Kidney (tissue), 22 donors: ENCODE measurements around the gene GJA3. TPM values are rescaled to one million over a fixed set of nuclear protein-coding genes. Genes with fewer than 3 reads are reported as not detected.

ENCODE experiments used
- DNase-seq, 5 donors: peaks; one replicate each; pipeline ENCODE4 v3.0.0-alpha.2; 2013 to 2020
- FAIRE-seq: peaks from 2 replicates; lab custom pipeline; 2012; peaks lifted over from hg19 to GRCh38; lab: Jason Lieb, UNC
- H3K27ac ChIP-seq, 2 donors: one replicate each; pipeline ENCODE4 v1.7.0; 2013; ENCODE audit warnings: low read depth in 2 of 2, low read length in 2 of 2, inconsistent platforms in 1 of 2
- H3K27me3 ChIP-seq: one replicate; pipeline ENCODE4 v1.7.1; 2013; ENCODE audit warnings: low read length, inconsistent platforms; ENCODE audit not compliant: control insufficient read depth, insufficient read depth
- H3K36me3 ChIP-seq, 3 donors: one replicate each; pipeline versions ENCODE4 v1.7.0 to v1.7.1; 2013; ENCODE audit warnings: low read length in 3 of 3, control low read depth in 1 of 3, inconsistent platforms in 1 of 3; ENCODE audit not compliant: insufficient read depth in 3 of 3, control insufficient read depth in 2 of 3
- H3K4me1 ChIP-seq, 3 donors: one replicate each; pipeline versions ENCODE4 v1.7.0 to v1.7.1; 2013; ENCODE audit warnings: low read length in 3 of 3, inconsistent platforms in 1 of 3, low read depth in 1 of 3; ENCODE audit not compliant: control insufficient read depth in 2 of 3, insufficient read depth in 2 of 3
- H3K4me3 ChIP-seq, 3 donors: one replicate each; pipeline versions ENCODE4 v1.7.0 to v1.8.1; 2013; ENCODE audit warnings: low read length in 3 of 3, control low read depth in 1 of 3, inconsistent platforms in 1 of 3
- H3K9ac ChIP-seq, 3 donors: one replicate each; pipeline versions ENCODE4 v1.7.0 to v1.7.1; 2013; ENCODE audit warnings: low read length in 3 of 3, control low read depth in 1 of 3, inconsistent platforms in 1 of 3
- H3K9me3 ChIP-seq, 3 donors: one replicate each; pipeline versions ENCODE4 v1.7.0 to v1.7.1; 2013; ENCODE audit warnings: low read length in 3 of 3, control low read depth in 1 of 3, inconsistent platforms in 1 of 3; ENCODE audit not compliant: control insufficient read depth in 2 of 3, insufficient read depth in 1 of 3
- intact Hi-C: fragments of 100-400 bp; cut with DNase I; formaldehyde crosslinking; loops from one replicate; pipeline ENCODE4 v1.11.1; 2022
- long read RNA-seq, 10 donors: library from polyadenylated mRNA in 1 of 10; unstranded in 1 of 10; transcript quantifications; one replicate each; pipeline ENCODE4 v2.0.0 and lab custom pipeline, GENCODE V29; 2021 to 2026
- polyA plus RNA-seq: library from polyadenylated mRNA; stranded (reverse); fragments of 350-450 nt; fragmentation: Illumina TruSeq; extraction: RNeasy Lipid Tissue Mini Kit (QIAGEN cat#74804); gene quantifications from one replicate; pipeline ENCODE4 v1.2.3, GENCODE V29; 2014; ENCODE audit warnings: low read depth, low replicate concordance; ENCODE audit not compliant: insufficient read depth
- total RNA-seq: library from RNA; stranded (reverse); fragmentation: NEBNext Ultra II Directional; extraction: Animal tissue kit (Norgen Biotek cat#: 25700); gene quantifications from one replicate; pipeline ENCODE4 v1.2.1, GENCODE V29; 2021
- TF ChIP-seq, protein P1 (sequence below): IDR thresholded peaks from 3 replicates; pipeline ENCODE4 v1.5.1; 2012; ENCODE audit warnings: mild to moderate bottlenecking, moderate library complexity, borderline replicate concordance; ENCODE audit not compliant: insufficient read depth; ENCODE audit errors: extremely low read depth
- donor health status: control.
- donor health status: control.
- donor health status: control.
- donor health status: control.
- donor health status: control.
- donor health status: DM: yes; HTN: yes; CAD: no.
- donor health status: Normal renal cell carcinoma (clear cell type).

Gene GJA3
- total RNA-seq: 0.16 TPM
- polyA plus RNA-seq: 1.1 TPM
- long read RNA-seq, donor 1, full-length matches to known transcripts: 1 of 1 reads
- long read RNA-seq, donor 1, partial matches to known transcripts: 0 of 1 reads
- long read RNA-seq, donor 1, other reads (novel, unspliced or antisense): 0 of 1 reads
- long read RNA-seq, donor 2, full-length matches to known transcripts: 5 of 5 reads
- long read RNA-seq, donor 2, partial matches to known transcripts: 0 of 5 reads
- long read RNA-seq, donor 2, other reads (novel, unspliced or antisense): 0 of 5 reads
- long read RNA-seq, donor 3, full-length matches to known transcripts: 5 of 5 reads
- long read RNA-seq, donor 3, partial matches to known transcripts: 0 of 5 reads
- long read RNA-seq, donor 3, other reads (novel, unspliced or antisense): 0 of 5 reads
- long read RNA-seq, donor 4, full-length matches to known transcripts: 3 of 3 reads
- long read RNA-seq, donor 4, partial matches to known transcripts: 0 of 3 reads
- long read RNA-seq, donor 4, other reads (novel, unspliced or antisense): 0 of 3 reads
- long read RNA-seq, donor 5: 0 reads
- long read RNA-seq, donor 6: 0 reads
- long read RNA-seq, donor 7: 0 reads
- long read RNA-seq, donor 8, full-length matches to known transcripts: 5 of 5 reads
- long read RNA-seq, donor 8, partial matches to known transcripts: 0 of 5 reads
- long read RNA-seq, donor 8, other reads (novel, unspliced or antisense): 0 of 5 reads
- long read RNA-seq, donor 9, full-length matches to known transcripts: 4 of 4 reads
- long read RNA-seq, donor 9, partial matches to known transcripts: 0 of 4 reads
- long read RNA-seq, donor 9, other reads (novel, unspliced or antisense): 0 of 4 reads
- long read RNA-seq, donor 10, full-length matches to known transcripts: 5 of 5 reads
- long read RNA-seq, donor 10, partial matches to known transcripts: 0 of 5 reads
- long read RNA-seq, donor 10, other reads (novel, unspliced or antisense): 0 of 5 reads

DNA sequence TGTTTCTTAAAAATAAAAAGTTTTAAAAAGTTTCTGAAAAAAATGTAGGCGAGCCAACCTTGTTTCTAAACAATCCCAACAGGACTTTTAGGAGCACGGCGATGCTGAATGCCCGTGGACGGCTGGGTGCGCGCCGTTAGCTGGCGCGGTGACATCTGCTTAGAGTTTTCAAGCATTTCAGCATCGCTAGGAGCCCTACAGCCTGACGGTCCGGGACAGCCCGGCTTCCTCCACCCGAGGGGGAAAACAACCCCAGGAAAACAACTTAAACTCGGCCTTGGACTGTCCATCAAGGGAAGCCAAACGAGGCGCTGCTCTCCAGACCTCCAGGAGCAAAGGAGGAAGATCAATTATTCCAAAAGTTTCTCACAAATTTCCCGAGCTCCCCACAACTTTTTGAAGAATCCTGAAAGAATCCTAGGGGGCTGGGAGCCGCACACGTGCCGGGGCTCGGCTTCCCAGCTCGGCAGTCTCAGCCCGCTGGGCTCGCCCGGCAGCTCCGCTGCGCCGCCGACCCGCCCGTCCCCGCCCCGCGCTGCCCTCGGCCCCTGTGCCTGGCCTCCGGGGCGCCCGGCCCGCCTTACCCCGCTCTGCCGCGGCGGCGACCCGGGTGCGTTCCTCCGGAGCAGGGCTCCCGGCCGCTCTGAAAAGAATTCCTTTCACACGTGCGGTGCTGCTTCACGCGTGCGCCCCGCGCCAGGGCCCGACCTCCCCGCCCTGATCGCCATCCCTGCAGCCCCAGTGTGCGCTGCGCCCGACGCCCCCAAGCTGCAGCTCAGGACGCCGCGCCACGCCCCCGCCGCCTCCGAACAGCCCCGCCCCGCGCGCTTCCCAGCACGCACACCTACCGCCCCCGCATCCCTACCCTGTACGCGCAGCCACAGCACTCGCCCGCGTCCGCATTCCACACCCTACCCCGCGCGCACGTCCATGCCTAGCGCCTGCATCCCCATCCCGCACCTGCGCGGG, at the start of gene GJA3:
GJA3 (minus strand) TSS at position 747 of the 969 bp plus-strand sequence. CDS start 17,764 bp downstream, outside the sequence.
- Histone ChIP-seq H3K27me3 (peaks cover 27% of the 10 kb centered on the region), H3K9me3 (no peaks in the 10 kb centered on the region), H3K36me3 (no peaks in the 10 kb centered on the region), H3K9ac (peak within 1 kb of the TSS in 1 of 3 donors; percentile 2), H3K4me3 (peak within 1 kb of the TSS in 1 of 3 donors; percentile 39), H3K4me1 (peaks cover 0 to 4% (median 0%) of the 10 kb centered on the region in 3 donors), H3K27ac (no peak within 1 kb of the TSS)
- intact Hi-C loops: no loop called here
- peak in 4 of 5 donors; percentile 51 to 78 (median 58) for DNase-seq
- FAIRE-seq: no peak
- TF ChIP-seq, protein P1, sequence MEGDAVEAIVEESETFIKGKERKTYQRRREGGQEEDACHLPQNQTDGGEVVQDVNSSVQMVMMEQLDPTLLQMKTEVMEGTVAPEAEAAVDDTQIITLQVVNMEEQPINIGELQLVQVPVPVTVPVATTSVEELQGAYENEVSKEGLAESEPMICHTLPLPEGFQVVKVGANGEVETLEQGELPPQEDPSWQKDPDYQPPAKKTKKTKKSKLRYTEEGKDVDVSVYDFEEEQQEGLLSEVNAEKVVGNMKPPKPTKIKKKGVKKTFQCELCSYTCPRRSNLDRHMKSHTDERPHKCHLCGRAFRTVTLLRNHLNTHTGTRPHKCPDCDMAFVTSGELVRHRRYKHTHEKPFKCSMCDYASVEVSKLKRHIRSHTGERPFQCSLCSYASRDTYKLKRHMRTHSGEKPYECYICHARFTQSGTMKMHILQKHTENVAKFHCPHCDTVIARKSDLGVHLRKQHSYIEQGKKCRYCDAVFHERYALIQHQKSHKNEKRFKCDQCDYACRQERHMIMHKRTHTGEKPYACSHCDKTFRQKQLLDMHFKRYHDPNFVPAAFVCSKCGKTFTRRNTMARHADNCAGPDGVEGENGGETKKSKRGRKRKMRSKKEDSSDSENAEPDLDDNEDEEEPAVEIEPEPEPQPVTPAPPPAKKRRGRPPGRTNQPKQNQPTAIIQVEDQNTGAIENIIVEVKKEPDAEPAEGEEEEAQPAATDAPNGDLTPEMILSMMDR: no peak

DNA sequence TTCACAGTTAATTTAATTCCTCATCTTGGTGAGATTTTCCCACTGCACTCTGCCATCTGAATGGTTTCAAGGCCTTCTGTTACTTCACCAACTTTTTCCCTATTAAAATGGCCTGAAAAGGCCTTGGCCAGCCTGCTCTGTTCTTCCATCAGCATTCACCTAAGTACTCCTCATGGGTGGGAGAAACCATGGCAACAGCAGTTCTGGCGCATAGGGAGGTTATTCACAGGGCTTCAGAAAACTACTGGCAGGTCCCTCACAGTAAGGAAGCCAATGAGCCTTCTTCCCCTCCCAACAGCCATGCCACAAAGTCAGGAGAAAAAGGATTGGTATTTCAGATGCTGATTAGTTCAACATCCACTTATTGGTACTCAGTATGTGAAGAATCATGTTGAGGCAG, 49.1 kb upstream of the GJA3 start:
- H3K36me3 ChIP-seq: no peaks in the 10 kb centered on the region
- TF ChIP-seq, protein P1: no peak
- H3K9ac ChIP-seq: no peak overlapping the region
- H3K27ac ChIP-seq: no peak overlapping the region
- peaks cover 0 to 2% (median 0%) of the 10 kb centered on the region in 3 donors for H3K9me3 ChIP-seq
- no peaks in the 10 kb centered on the region for H3K4me1 ChIP-seq
- DNase-seq: peak in 1 of 5 donors; percentile 33
- H3K27me3 ChIP-seq: no peaks in the 10 kb centered on the region
- no peak overlapping the region for H3K4me3 ChIP-seq
- intact Hi-C loops: no loop called here
- no peak for FAIRE-seq

DNA sequence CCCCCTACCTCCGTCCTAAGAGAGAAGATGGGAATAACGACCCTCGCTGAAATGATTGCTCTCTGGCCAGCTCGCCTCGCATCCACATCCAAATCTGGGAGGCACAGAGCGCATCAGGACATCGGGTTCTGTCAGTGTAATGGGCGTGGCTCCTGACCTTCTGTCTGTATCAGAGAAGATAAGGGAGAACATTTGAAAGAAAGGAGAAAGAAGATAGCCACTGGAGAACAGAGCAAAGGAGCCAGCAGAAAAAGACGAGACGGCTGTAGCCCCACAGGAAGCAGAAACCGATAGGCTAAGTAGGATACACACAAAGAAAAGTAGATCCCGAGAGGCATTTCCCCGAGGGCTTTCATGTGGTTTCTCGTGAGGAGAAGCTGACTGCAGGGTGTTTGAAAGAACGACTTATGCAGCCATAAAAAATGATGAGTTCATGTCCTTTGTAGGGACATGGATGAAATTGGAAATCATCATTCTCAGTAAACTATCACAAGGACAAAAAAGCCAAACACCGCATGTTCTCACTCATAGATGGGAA, 45.9 kb upstream of the GJA3 start:
- Histone ChIP-seq H3K4me3 (no peak overlapping the region), H3K9ac (no peak overlapping the region), H3K27me3 (no peaks in the 10 kb centered on the region), H3K36me3 (no peaks in the 10 kb centered on the region), H3K27ac (no peak overlapping the region), H3K4me1 (no peaks in the 10 kb centered on the region), H3K9me3 (peaks cover 0 to 2% (median 0%) of the 10 kb centered on the region in 3 donors)
- intact Hi-C loops: no loop called here
- DNase-seq: no peak
- FAIRE-seq: no peak
- TF ChIP-seq, protein P1: no peak
